GM19351 (cell line): ENCODE data around the gene SEC23A.
"Not testable (repeated sequence)": the region's sequence is repeated elsewhere in the genome, so short reads cannot be mapped to it uniquely, and the experiment has no call there.

Experiments used
- ATAC-seq: cut with Tn5 transposase; IDR thresholded peaks from one replicate; pipeline ENCODE4 v1.9.1; 2021; ENCODE audit warnings: mild to moderate bottlenecking, moderate library complexity; ENCODE audit not compliant: unreplicated experiment

The SEC23A gene

DNA sequence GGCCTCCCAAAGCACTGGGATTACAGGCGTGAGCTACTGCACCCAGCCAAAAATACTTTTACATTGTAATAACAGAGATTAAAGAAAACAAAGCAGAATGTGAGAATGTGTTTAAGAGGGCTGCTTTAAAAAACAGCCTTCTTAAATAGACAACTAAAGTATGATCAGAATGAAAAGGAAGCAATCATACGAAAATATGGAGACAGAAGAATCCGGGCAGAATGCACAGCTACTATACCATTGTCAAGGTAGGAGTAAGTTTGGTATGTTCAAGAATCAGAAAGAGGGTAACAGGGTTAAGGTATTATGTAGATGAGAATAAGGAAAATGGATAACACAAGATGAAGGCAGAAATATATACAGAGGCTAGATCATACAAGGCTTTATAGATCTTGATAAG is 8.5 kb downstream of the SEC23A start:
- no peak for ATAC-seq

DNA sequence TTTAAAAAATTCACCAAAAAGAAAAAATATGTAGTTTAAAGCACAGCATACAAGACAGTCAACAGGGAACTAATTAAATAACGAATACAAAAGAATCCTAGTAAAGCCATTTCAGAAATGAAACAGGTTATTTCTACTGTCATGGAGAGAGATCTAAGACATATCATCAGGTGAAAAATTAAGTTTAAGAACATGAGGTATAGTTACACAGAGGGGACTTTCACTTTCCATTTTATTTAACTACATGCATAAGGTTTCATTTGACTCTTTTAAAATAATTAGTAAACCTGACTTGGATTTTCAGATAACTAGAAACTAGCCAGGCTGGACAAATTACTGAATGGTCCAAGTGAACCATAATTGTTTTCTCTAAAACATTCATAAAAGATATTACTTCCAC is 11.3 kb downstream of the SEC23A start:
- no peak for ATAC-seq

DNA sequence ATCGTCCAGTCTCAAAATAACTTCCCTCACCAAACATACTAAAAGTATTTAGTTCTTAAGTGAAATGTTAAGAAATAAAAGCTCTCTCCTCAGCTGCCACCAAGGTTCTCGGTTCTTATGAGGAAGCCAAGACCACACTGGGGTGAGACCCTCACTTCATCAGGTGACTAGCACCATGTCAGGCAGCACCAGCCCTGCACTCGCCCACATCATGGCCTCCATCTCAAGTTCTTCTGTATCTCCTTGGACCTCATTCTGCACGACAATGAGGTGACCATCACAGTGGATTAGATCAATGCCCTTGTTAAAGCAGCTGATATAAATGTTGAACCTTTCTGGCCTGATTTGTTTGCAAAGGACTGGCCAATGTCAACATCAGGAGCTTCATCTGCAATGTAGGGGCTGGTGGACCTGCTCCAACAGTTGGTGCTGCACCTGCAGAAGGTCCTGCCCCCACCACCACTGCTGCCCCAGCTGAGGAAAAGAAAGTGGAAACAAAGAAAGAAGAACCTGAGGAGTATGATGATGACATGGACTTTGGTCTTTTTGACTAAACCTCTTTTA is 12.4 kb downstream of the SEC23A start:
- no peak for ATAC-seq

DNA sequence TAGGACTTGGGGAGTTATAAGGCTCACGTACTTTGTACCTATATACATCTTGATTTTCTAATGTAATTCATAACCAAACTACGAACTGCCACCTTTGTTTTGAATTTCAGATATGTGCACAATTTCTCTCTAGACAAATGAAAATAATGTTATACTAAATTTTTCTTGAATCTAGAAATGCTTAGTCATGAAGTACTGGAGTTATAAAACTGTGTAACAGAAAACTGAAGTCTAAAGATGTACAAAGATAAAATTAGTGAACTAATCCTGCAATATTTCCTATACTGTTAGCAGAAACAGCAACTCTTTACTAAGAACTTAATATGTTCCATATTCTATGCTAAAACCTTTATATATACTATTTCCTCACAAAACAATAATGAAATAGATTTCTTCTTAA is 15.5 kb downstream of the SEC23A start:
- no peak for ATAC-seq

DNA sequence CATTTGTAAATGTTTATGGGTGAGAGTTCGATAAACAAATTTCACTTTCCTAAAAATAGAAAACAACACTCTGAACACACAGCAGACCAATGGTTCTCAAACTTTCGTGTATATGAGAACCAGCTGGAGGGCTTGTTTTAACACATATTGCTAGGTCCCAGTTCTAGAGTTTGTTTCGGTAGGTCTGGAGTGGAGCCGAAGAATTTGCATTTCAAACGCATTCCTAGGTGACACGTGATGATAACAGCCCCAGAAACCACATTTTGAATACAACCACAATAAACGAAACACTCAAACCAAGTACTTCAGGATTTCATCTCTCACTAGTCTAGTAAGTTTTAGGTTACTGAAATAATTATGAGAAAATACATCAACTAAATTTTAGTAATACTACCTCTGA is 17.1 kb downstream of the SEC23A start:
- no peak for ATAC-seq

DNA sequence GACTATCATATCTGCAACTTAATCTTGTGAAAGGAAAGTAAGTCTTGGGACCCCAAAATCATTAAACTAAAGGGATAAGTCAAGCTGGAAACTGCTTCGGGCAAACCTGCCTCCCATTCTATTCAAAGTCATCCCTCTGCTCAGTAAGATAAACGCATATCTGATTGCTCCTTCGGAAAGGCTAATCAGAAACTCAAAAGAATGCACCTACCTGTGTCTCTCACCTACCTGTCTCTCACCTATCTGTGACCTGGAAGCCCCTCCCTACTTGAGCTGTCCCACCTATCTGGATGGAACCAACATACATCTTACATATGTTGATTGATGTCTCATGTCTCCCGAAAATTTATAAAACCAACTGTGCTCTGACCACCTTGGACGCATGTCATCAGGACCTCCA is 19.9 kb downstream of the SEC23A start:
- ATAC-seq = no peak

DNA sequence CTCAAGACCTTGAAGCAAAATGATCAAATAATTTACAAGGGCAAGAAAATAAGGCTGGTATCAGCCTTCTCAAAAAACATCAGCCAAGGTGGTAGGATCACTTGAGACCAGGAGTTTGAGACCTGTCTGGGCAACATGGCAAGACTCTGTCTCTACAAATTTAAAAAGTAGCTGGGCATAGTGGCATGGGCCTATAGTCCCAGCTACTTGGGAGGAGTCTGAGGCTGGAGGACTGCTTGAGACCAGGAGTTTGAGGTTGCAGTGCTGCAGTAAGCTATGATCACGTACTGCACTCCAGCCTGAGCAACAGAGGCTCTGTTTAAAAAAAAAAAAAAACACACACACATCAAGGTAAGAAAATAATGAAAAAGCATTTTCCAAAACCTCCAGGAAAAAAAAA is 22.1 kb downstream of the SEC23A start:
- ATAC-seq = no peak

DNA sequence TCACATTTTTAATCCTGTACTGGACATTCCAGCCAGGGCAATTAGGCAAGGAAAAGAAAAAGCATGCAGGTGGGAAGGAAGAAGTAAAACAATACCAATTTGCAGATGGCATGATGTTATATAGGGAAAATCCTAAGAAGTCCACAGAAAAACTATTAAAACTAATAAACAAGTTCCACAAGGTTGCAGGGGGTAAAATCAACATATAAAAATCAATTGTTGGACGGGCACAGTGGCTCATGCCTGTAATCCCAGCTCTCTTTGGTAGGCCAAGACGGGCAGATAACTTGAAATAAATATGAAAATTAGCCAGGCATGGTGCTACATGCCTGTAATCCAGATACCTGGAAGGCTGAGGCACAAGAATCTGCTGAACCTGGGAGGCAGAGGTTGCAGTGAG is 31.9 kb downstream of the SEC23A start:
- no peak for ATAC-seq

DNA sequence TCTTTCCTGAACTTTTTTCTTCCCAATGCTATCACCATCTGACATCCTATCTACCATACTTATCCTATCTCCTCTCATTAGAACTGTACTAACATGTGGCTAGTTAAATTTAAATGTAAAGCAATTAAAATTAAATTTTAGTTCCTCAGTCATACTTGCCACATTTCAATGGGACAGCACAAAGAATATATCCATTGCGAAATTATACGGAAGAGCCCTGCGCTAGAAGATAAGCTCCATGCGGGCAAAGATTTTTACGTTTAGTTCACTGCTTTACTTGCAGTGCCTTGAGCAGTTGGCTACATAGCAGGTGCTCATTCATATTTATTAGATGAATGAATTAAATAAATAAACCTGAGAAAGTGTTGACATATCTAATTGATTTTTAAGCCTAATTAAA is 33.1 kb downstream of the SEC23A start:
- no peak for ATAC-seq

DNA sequence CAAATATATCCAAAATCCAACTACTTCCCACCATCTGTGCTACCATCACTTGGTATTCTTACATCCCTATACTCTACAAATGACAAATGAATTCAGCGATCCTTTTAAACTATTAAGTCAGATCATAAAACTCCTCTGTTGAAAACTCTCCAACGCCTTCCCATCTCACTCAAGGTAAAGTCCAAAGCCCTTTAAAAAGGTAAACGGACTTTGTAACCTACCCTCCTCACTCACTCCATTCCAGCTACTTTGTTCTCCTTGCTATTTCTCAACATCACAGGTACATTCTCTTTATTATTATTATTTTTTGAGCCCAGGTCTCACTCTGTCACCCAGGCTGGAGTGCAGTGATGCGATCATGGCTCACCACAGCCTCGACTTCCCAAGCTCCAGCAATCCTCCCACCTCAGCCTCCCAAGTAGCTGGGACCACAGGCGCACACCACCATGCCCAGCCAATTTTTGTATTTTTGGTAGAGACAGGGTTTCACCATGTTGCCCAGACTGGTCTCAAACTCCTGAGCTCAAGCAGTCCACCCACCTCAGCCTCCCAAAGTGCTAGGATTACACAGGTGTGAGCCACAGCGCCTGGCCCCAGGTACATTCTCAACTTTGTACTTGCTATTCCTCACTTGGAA is 33.7 kb downstream of the SEC23A start:
- ATAC-seq = not testable (repeated sequence)

DNA sequence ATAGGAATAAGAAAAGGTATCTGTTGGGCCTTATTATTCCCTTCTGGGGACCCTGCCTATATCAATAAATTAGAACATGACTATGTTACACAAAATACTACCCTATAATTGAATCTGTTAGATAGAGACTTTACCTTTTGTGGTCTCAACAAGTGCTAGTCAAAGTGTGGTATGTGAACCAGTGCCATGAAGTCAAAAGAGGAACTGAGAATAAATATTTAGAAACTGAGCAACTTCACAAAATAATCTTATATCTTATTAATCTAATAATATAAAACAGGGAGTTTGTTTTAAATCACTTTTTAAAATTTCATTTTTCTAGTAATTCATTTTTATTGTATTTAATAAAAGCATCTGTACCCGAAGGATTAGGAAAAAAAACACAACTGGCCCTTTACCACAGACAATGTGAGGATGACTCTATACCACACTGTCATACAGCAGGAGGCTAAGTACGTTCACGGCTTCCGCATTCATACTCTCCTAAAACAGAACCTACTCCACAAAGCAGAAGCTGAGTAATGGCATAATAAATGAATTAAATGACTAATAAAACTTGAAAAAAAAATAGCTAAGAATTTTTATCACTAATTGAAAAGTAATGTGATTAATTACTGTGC is 42.1 kb downstream of the SEC23A start:
- peak; percentile 97 for ATAC-seq

DNA sequence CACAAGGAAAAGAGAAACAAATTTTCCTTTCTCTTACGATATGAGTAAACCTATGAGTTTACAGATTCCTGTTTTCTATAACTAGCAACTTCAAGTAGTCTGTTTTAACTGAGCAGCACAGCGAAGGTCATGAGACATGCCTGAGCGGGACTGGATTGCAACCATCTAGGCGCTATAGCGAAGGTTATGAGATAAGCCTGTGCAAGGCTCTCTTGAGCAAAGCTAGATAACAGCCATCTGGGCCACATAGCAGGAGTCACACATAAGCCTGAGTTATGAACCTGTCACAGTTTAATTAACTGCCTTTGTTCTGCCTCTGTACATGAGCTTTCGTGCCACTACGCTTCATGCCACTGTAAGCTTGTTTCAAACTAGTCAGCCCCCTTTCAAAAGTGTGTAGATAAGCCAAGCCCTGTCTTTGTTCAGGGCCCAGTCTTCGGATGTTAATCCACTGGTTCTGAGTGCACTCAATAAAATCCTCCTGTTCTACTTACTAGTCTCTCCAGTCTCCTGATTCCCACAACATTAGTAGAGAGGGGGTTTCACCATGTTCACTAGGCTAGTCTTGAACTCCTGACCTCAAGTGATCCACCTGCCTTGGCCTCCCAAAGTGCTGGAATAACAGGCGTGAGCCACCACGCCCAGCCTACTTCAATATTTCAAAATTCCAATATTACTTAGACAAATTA is 47.1 kb downstream of the SEC23A start:
- no peak for ATAC-seq

DNA sequence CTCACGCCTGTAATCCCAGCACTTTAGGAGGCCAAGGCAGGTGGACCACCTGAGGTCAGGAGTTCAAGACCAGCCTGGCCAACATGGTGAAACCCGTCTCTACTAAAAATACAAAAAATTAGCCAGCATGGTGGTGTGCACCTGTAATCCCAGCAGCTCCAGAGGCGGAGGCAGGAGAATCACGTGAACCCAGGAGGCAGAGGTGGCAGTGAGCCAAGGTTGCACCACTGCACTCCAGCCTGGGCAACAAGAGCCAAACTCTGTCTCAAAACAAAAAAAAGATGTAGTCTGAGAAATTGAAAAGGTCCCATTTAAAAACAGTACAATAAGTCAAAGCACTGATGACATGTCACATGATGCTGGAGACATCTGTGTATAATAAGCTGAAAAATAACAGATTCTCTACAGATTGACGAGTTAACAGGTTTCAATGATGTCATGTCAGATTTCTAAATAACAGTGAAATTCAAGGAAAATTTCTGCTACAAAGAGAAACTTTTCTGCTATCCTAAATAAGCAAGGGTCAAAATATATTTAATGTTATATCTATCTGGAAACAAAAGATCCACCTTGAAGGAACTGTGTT is 50.1 kb downstream of the SEC23A start:
- ATAC-seq = not testable (repeated sequence)

DNA sequence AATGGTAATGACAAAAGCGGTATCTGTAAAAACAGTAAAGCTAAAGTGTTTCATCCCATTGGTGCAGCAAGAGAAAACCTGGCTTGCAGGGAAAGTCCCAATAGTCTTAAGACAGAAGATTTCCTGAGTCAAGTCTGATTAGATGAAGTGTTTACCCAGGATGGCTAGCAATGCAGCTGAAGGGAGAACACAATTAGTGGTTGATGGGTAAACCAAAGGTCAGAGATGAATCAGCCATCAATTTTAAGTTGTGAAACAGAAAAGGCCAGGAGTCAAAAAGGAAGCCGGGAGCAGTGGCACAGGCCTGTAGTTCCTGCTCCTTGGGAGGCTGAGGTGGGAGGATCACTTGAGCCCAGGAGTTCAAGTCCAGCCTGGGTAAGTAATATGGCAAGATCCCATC is 52.6 kb downstream of the SEC23A start:
- no peak for ATAC-seq

DNA sequence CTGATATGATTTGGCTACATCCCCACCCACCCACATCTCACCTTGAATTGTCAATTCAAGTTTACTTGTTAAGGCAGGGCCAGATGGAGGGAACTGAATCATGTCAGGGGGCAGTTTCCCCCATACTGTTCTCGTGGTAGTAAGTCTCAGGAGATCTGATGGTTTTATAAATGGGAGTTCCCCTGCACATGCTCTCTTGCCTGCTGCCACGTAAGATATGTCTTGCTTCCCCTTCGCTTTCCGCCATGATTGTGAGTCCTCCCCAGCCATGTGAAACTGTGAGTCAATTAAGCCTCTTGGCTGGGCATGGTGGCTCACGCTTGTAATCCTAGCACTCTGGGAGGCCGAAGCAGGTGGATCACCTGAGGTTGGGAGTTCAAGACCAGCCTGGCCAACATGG is 57.1 kb downstream of the SEC23A start:
- ATAC-seq = not testable (repeated sequence)

DNA sequence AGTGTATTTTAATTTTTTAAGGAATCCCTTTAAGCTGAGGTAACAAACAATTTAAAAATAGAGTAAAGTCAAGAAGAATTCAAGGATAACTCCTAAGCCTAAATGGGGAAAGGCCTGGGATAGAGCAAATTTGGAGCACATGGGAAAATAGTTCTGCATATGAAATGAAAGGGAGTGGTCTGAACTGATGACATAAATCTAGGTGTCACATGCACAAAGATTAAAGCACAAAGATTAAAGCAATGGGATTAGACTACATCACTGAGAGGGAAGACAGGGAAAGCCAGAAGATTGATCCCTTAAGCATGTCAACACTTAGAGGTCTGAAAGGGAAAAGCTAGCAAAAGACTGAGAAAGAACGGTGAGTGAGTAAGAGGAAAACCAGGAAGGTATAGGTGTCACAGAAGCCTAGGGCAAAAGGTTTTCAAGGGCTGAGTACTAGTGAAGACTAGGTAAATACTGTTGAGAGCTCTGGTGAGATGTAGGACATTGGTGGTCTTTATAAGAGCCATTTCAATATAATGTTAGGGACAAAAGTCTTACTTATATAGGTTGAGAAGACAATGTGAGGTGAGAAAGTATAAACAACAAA is 59.6 kb downstream of the SEC23A start:
- ATAC-seq = no peak

DNA sequence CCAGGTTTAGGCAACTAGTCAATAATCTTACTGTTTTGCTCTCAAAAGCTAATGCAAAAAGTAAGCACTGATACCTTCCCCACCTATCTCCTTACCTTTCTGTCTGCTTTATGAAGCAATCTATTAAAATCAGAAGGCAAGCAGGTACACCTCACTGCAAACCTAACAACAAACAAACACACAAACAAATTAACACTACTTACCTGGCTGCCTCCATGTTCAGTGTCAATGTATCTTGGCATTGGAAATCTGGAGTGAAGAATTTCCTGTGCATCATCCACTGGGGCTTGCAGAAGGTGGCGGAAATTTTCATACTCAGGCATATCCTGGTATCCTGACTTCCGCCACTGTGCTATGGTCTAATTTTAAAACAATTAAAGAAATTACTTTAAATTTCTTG is 62.5 kb downstream of the SEC23A start:
- no peak for ATAC-seq

DNA sequence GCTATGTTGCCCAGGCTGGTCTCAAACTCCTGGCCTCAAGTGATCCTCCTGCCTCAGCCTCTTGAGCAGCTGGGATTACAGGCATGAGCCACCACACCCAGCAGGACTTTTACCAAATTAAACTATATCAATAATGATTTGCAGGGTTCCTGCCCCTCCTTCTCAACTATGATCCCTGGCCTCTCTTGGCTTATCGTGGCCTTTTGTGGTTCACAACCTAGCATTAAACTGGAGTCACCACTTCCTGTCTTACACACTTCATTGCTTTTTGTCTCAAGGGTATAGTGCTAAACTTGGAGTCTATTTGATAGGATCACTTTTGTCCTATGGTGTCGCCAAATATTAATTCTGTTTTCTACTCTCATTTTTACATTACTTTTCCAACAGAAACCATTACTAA is 64.5 kb downstream of the SEC23A start:
- ATAC-seq = peak; percentile 64

DNA sequence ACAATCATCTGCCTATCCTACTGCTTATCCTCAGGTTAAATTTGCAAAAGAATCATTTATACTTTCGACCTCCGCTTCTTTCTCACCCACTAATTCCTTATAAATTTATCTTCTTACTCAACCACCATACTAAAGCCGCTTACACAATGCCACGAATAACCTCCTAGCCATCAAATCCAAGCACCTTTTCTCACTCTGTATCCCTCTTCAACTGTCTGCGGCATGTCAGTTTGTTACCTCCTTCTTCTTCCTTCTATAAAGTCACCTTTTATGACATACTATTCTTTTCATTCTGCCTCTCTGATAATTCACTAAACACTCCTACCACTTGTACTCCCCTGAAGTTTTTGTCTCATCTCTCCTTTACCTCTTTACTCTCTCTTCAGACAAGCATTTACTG is 66.3 kb downstream of the SEC23A start:
- ATAC-seq = no peak

DNA sequence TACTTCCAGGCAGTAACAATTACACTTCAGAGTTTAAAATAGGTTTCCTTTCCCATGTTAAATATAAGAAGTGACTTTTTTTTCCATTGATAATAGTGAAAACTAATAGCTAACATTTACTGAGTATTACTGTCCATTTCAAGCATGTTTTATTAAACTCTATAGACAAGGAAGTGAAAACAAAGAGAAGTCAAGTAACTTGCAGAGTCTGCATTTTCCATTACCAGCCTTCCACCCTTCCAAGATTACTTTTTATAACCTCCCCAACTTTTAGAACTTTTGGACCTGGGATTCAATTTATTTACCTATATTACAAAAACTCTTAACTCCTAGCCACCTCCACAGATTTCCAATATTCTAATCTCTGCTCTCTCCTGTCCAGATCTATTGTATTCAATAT is 67.7 kb downstream of the SEC23A start:
- ATAC-seq = no peak
